Fibroblast of lung (primary cell): ENCODE results near the gene NHSL2. TPM values are rescaled to one million over a fixed set of nuclear protein-coding genes. Genes with fewer than 3 reads are reported as not detected.

Experiments
- DNase-seq, 2 donors: peaks; one replicate each; pipeline versions ENCODE4 v3.0.0 to v3.0.0-alpha.2; 2010; ENCODE audit warnings: low read depth in 2 of 2
- H2AFZ ChIP-seq: 2 replicates; pipeline ENCODE4 v1.5.1; 2012; ENCODE audit warnings: low read length, control low read depth, inconsistent platforms
- H3K27ac ChIP-seq: 2 replicates; pipeline ENCODE4 v1.5.1; 2011; ENCODE audit warnings: low read length, control low read depth; ENCODE audit not compliant: insufficient read depth
- H3K27me3 ChIP-seq: 2 replicates; pipeline ENCODE4 v1.5.1; 2011; ENCODE audit warnings: mild to moderate bottlenecking, low read length; ENCODE audit not compliant: control insufficient read depth, insufficient read depth
- H3K36me3 ChIP-seq: 2 replicates; pipeline ENCODE4 v1.5.1; 2011; ENCODE audit warnings: low read length; ENCODE audit not compliant: control insufficient read depth, insufficient read depth
- H3K4me1 ChIP-seq: 2 replicates; pipeline ENCODE4 v1.5.1; 2011; ENCODE audit warnings: low read length; ENCODE audit not compliant: control insufficient read depth, insufficient read depth; ENCODE audit errors: extremely low read depth
- H3K4me2 ChIP-seq: 2 replicates; pipeline ENCODE4 v1.5.1; 2011; ENCODE audit warnings: low read length, control low read depth; ENCODE audit not compliant: insufficient read depth; ENCODE audit errors: extremely low read depth
- H3K4me3 ChIP-seq, 4 experiments: fragments of 200-600 bp in 1 of 4; sonication (generic) in 1 of 4; replicated peaks in 1 of 4; 2 replicates each; pipeline ENCODE4 v1.5.1; 2011 to 2016; ENCODE audit warnings: low read length in 4 of 4, low read depth in 3 of 4, mild to moderate bottlenecking in 3 of 4, control low read depth in 2 of 4, inconsistent platforms in 1 of 4, mixed read lengths in 1 of 4; ENCODE audit not compliant: insufficient read depth in 1 of 4; ENCODE audit errors: control extremely low read depth in 1 of 4
- H3K79me2 ChIP-seq: 2 replicates; pipeline ENCODE4 v1.5.1; 2012; ENCODE audit warnings: mild to moderate bottlenecking, low read length, inconsistent platforms; ENCODE audit not compliant: control insufficient read depth, insufficient read depth
- H3K9ac ChIP-seq: 2 replicates; pipeline ENCODE4 v1.5.1; 2011; ENCODE audit warnings: mild to moderate bottlenecking, low read length, control low read depth; ENCODE audit not compliant: insufficient read depth
- H3K9me3 ChIP-seq: 2 replicates; pipeline ENCODE4 v1.5.1; 2012; ENCODE audit warnings: low read depth, low read length; ENCODE audit not compliant: control insufficient read depth, insufficient read depth
- H4K20me1 ChIP-seq: 2 replicates; pipeline ENCODE4 v1.5.1; 2011; ENCODE audit warnings: low read length; ENCODE audit not compliant: control insufficient read depth, insufficient read depth; ENCODE audit errors: extremely low read depth
- EZH2 ChIP-seq: IDR thresholded peaks from 2 replicates; pipeline ENCODE4 v1.5.1; 2012; ENCODE audit warnings: low read length, control low read depth, mild to moderate bottlenecking; ENCODE audit errors: missing control alignments
- polyA plus RNA-seq, 2 donors: library from polyadenylated mRNA; depleted of rRNA in 1 of 2; stranded (reverse) in 1 of 2; unstranded in 1 of 2; fragments of >200 nt; gene quantifications; 2 replicates each; pipeline ENCODE4 v1.2.1, GENCODE V29; 2011 to 2012; ENCODE audit warnings: missing spikeins in 1 of 2
- total RNA-seq: library from RNA; depleted of rRNA; stranded (reverse); fragments of >200 nt; gene quantifications from 2 replicates; pipeline ENCODE4 v1.2.1, GENCODE V29; 2014
- TF ChIP-seq, protein P1 (sequence below), 2 donors: IDR thresholded peaks in 1 of 2; conservative IDR thresholded peaks in 1 of 2; 1 replicate in 1 of 2; 2 replicates in 1 of 2; pipeline ENCODE4 v1.5.1; 2011 to 2012; ENCODE audit warnings: low read length in 2 of 2, control low read depth in 1 of 2, inconsistent platforms in 1 of 2, low read depth in 1 of 2, mild to moderate bottlenecking in 1 of 2

NHSL2 gene
- total and polyA plus RNA-seq, 2 donors (not counting 1 experiment from before 2014, with no cell fraction given) = 4.3 to 9.7 TPM

DNA sequence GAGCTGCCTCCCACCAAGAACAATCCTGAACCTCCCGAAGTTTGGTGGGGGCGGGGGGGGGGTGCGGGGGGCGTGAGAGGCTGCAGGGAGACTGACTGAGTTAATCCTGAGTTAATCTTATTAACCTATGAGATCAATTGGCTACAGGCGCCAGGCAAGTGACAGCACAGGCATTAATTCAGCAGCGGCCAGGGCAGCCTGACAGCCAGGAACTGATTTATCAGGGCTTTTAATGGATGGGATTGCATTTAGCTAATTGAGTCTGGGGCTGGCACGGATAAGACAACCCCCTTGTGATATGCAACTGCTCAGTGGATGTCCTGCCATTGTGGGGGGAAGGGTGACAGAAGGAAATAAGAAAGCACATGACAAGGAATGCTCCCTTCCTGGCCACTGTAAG, 204.7 kb downstream of the NHSL2 start:
- Histone ChIP-seq H3K4me1 (no peaks in the 10 kb centered on the region), H3K79me2 (no peaks in the 10 kb centered on the region), H4K20me1 (no peaks in the 10 kb centered on the region), H3K4me2 (no peak overlapping the region), H3K27ac (no peak overlapping the region), H3K9me3 (no peaks in the 10 kb centered on the region), H3K36me3 (no peaks in the 10 kb centered on the region), H2AFZ (no peak overlapping the region), H3K27me3 (peaks cover 2% of the 10 kb centered on the region), H3K4me3 (no peak overlapping the region), H3K9ac (no peak overlapping the region)
- DNase-seq = no peak
- no peak for TF ChIP-seq EZH2
- TF ChIP-seq, protein P1, sequence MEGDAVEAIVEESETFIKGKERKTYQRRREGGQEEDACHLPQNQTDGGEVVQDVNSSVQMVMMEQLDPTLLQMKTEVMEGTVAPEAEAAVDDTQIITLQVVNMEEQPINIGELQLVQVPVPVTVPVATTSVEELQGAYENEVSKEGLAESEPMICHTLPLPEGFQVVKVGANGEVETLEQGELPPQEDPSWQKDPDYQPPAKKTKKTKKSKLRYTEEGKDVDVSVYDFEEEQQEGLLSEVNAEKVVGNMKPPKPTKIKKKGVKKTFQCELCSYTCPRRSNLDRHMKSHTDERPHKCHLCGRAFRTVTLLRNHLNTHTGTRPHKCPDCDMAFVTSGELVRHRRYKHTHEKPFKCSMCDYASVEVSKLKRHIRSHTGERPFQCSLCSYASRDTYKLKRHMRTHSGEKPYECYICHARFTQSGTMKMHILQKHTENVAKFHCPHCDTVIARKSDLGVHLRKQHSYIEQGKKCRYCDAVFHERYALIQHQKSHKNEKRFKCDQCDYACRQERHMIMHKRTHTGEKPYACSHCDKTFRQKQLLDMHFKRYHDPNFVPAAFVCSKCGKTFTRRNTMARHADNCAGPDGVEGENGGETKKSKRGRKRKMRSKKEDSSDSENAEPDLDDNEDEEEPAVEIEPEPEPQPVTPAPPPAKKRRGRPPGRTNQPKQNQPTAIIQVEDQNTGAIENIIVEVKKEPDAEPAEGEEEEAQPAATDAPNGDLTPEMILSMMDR (conservative IDR thresholded peaks at IDR 0.05 in 1 of 2, IDR thresholded peaks at IDR 0.05 in 1 of 2; ENCODE audit: low read depth in 1 of 2, low read length in 2 of 2) = no peak

DNA sequence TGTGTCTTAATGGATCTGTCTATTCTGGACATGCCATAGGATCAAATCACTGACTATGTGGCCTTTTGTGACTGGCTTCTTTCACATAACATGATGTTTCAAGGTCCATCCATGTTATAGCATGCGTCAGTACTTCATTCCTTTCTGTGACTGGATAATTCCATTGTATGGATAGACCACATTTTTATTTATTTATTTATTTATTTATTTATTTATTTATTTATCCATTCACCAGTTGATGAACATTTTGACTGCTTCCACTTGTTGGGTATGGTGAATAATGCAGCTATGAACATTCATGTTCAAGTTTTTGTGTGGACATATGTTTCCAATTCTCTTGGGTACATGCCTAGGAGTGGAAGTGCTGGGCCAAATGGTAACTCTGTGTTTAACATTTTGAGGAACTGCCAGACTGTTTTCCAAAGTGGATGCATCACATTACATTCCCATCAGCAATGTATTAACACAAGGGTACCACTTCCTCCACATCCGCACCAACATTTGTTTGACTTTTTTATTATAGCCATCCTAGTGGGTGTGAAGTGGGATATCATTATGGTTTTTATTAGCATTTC, 207.1 kb downstream of the NHSL2 start:
- Histone ChIP-seq H3K9me3 (no peaks in the 10 kb centered on the region), H3K4me1 (peaks cover 8% of the 10 kb centered on the region), H3K36me3 (no peaks in the 10 kb centered on the region), H3K79me2 (no peaks in the 10 kb centered on the region), H3K4me3 (no peak overlapping the region), H3K4me2 (no peak overlapping the region), H4K20me1 (no peaks in the 10 kb centered on the region), H3K27me3 (no peaks in the 10 kb centered on the region), H3K27ac (no peak overlapping the region), H3K9ac (no peak overlapping the region), H2AFZ (no peak overlapping the region)
- TF ChIP-seq, protein P1 (conservative IDR thresholded peaks at IDR 0.05 in 1 of 2, IDR thresholded peaks at IDR 0.05 in 1 of 2; ENCODE audit: low read depth in 1 of 2, low read length in 2 of 2) = no peak
- no peak for DNase-seq

DNA sequence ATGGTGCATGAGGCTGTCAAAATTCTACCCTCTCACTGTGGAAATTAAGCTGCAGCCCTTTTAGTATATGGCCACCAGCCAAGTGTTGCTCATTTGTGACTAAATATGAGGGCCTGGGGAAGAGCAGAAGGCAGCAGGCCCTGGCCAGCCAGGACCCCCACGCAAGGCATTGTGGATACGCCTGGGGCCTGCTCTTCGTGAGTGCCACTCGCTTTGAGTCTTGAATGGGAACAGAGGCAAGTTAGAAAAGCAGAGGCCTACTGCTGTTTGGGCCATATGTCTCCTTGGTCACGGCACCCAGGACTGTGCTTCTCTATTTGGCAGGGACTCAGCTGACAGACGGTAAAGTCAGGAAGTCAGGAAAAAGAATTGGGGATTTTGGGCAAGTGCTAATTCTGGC, 210.2 kb downstream of the NHSL2 start:
- no peak for DNase-seq
- peak overlapping the region; percentile 72 for H3K27ac ChIP-seq
- no peaks in the 10 kb centered on the region for H3K27me3 ChIP-seq
- TF ChIP-seq, protein P1 (conservative IDR thresholded peaks at IDR 0.05 in 1 of 2, IDR thresholded peaks at IDR 0.05 in 1 of 2; ENCODE audit: low read depth in 1 of 2, low read length in 2 of 2) = no peak
- TF ChIP-seq EZH2 = no peak
- no peak overlapping the region for H3K4me3 ChIP-seq
- peak overlapping the region; percentile 13 for H3K4me2 ChIP-seq
- no peaks in the 10 kb centered on the region for H3K79me2 ChIP-seq
- no peak overlapping the region for H2AFZ ChIP-seq
- no peaks in the 10 kb centered on the region for H3K36me3 ChIP-seq
- peaks cover 16% of the 10 kb centered on the region for H3K4me1 ChIP-seq
- H4K20me1 ChIP-seq = no peaks in the 10 kb centered on the region
- H3K9ac ChIP-seq = no peak overlapping the region
- no peaks in the 10 kb centered on the region for H3K9me3 ChIP-seq
